Prostate gland (tissue), 2 donors: ENCODE measurements around the gene SP7. TPM values are rescaled to one million over a fixed set of nuclear protein-coding genes. Genes with fewer than 3 reads are reported as not detected.

Experiments
- DNase-seq: peaks from one replicate; pipeline ENCODE4 v3.0.0-alpha.2; 2019; ENCODE audit warnings: low spot score
- H3K27ac ChIP-seq, 2 donors: fragments of 200-600 bp; sonication (generic); 2 replicates each; pipeline ENCODE4 v1.5.1; 2017 to 2019
- H3K27me3 ChIP-seq: fragments of 200-600 bp; sonication (generic); replicated peaks from 2 replicates; pipeline ENCODE4 v1.5.1; 2019; ENCODE audit not compliant: insufficient read depth
- H3K36me3 ChIP-seq, 2 donors: fragments of 200-600 bp; sonication (generic); 1 replicate in 1 of 2; 2 replicates in 1 of 2; pipeline versions ENCODE4 v1.5.1 to v1.8.1; 2017 to 2019
- H3K4me1 ChIP-seq: fragments of 200-600 bp; sonication (generic); replicated peaks from 2 replicates; pipeline ENCODE4 v1.5.1; 2019
- H3K4me3 ChIP-seq, 2 donors: fragments of 200-600 bp; sonication (generic); 2 replicates each; pipeline ENCODE4 v1.5.1; 2017 to 2019
- H3K9me3 ChIP-seq: fragments of 200-600 bp; sonication (generic); 2 replicates; pipeline ENCODE4 v1.5.1; 2017
- POLR2A ChIP-seq: fragments of 450-650 bp; IDR thresholded peaks from one replicate; pipeline ENCODE4 v1.6.1; 2016; ENCODE audit warnings: antibody characterized with exemption, mild to moderate bottlenecking
- POLR2AphosphoS5 ChIP-seq: sonication (generic); formaldehyde crosslinking; IDR thresholded peaks from one replicate; pipeline ENCODE4 v1.6.1; 2017; ENCODE audit warnings: antibody characterized with exemption
- WGBS: methylation state at CpG from one replicate; pipeline ENCODE4 v1.1.5; 2018; 5-methylcytosine and 5-hydroxymethylcytosine counted together
- intact Hi-C: fragments of 100-400 bp; cut with DNase I; formaldehyde crosslinking; loops from one replicate; pipeline ENCODE4 v1.14.2; 2022
- total RNA-seq, 2 donors: library from RNA; depleted of rRNA; stranded (reverse); fragments of >200 nt; gene quantifications; one replicate each; pipeline ENCODE4 v1.1.0, GENCODE V29; 2016
- TF ChIP-seq, protein P1 (sequence below), 4 experiments: fragments of 200-600 bp in 2 of 4; fragments of 450-650 bp in 2 of 4; sonication (generic) in 2 of 4; IDR thresholded peaks; 1 replicate in 3 of 4; 2 replicates in 1 of 4; pipeline ENCODE4 v1.5.1; 2016 to 2019; ENCODE audit warnings: antibody characterized with exemption in 4 of 4, mild to moderate bottlenecking in 2 of 4, moderate library complexity in 2 of 4

The SP7 gene
- total RNA-seq, 2 donors from 2014 or later = not detected

DNA sequence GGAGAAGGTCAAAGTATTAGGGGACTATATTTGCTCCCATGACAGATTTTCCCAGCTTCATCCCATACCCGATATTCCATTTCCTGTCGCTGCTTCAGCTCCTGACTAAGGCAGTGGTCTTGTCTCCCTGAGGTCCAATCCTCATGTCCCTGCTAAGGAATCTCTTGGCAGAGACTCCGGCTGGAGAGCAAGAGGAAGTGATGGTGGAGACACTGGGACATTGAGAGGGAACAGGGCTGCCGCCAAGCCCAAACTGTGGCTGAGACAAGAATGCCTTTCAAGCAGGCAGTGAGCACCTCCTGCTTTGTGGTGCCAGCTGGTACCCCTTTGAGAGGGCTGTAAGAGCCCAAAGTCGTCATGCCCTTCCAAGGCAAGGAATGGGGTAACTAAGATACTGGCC lies 5.5 kb downstream of the SP7 start:
- H3K4me3 ChIP-seq = no peak overlapping the region
- WGBS = 73% methylated on average over 5 of the region's 5 CpGs
- intact Hi-C loops = no loop called here
- DNase-seq = no peak
- no peaks in the 10 kb centered on the region for H3K9me3 ChIP-seq
- H3K36me3 ChIP-seq = no peaks in the 10 kb centered on the region
- H3K27ac ChIP-seq = no peak overlapping the region
- peaks cover under 1% of the 10 kb centered on the region for H3K27me3 ChIP-seq
- no peaks in the 10 kb centered on the region for H3K4me1 ChIP-seq
- no peak for TF ChIP-seq POLR2AphosphoS5
- TF ChIP-seq, protein P1, sequence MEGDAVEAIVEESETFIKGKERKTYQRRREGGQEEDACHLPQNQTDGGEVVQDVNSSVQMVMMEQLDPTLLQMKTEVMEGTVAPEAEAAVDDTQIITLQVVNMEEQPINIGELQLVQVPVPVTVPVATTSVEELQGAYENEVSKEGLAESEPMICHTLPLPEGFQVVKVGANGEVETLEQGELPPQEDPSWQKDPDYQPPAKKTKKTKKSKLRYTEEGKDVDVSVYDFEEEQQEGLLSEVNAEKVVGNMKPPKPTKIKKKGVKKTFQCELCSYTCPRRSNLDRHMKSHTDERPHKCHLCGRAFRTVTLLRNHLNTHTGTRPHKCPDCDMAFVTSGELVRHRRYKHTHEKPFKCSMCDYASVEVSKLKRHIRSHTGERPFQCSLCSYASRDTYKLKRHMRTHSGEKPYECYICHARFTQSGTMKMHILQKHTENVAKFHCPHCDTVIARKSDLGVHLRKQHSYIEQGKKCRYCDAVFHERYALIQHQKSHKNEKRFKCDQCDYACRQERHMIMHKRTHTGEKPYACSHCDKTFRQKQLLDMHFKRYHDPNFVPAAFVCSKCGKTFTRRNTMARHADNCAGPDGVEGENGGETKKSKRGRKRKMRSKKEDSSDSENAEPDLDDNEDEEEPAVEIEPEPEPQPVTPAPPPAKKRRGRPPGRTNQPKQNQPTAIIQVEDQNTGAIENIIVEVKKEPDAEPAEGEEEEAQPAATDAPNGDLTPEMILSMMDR (IDR thresholded peaks at IDR 0.05) = no peak
- no peak for TF ChIP-seq POLR2A

DNA sequence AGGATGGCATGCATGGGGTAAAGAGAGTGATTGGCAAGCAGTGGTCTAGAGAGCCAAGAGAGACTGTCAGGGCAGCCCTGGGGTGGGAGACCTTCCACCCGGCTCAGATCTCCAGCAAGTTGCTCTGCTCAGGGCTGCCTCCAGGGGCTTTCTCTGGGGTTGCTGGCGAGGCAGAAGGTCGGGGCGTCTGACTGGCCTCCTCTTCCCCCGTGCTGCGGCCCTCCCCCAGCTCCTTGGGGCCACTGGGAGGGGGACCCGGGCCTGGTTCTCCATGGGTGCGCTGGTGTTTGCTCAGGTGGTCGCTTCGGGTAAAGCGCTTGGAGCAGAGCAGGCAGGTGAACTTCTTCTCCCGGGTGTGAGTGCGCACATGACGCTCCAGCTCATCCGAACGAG lies 8.1 kb downstream of the SP7 start:
- Histone ChIP-seq H3K27me3 (no peaks in the 10 kb centered on the region), H3K4me3 (no peak overlapping the region), H3K27ac (no peak overlapping the region), H3K9me3 (no peaks in the 10 kb centered on the region), H3K36me3 (no peaks in the 10 kb centered on the region), H3K4me1 (no peaks in the 10 kb centered on the region)
- TF ChIP-seq, protein P1 (IDR thresholded peaks at IDR 0.05) = no peak
- TF ChIP-seq POLR2A (no peak), POLR2AphosphoS5 (no peak)
- no peak for DNase-seq
- intact Hi-C loops = loop anchor here (10.0 kb wide), 1 partner anchor 177 kb away; the partner anchor contains the start of genes NPFF and TARBP2
- 44% methylated on average over 16 of the region's 16 CpGs for WGBS

DNA sequence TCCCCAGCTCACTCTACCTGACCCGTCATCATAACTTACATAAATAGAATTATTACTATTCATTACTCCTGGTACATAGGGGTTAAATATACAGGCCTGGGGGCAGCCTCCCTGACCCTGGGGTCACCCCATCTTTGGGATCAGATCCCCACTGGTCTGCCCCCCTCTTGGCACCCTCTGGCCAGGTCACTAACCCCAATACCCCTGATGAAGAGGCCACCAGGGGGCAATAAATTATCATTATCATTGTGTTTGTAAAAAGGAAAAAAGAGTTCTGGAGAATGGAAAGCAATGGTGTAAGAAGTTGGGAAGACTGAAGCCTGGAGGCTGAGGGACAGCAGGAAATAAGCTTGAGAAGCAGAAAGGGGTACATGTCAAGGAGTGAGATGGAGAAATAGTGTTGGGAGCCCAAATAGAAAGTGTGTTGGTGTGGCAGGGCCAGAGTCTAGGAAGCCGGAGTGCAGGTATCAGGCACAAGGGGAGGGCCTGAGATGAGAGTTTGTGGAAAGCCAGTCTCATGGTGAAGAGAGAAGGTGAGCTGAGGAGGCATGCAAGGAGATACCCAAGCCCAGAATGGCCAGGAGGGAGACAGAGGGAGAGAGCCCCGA lies 8.6 kb downstream of the SP7 start:
- 82% methylated on average over 3 of the region's 3 CpGs for WGBS
- no peaks in the 10 kb centered on the region for H3K36me3 ChIP-seq
- TF ChIP-seq, protein P1 (IDR thresholded peaks at IDR 0.05) = peak in 1 of 4 experiments; percentile 18
- no peak for TF ChIP-seq POLR2A
- no peak overlapping the region for H3K27ac ChIP-seq
- DNase-seq = no peak
- intact Hi-C loops = loop anchor here (10.0 kb wide), 1 partner anchor 177 kb away; the partner anchor contains the start of genes NPFF and TARBP2
- H3K4me1 ChIP-seq = no peaks in the 10 kb centered on the region
- H3K27me3 ChIP-seq = no peaks in the 10 kb centered on the region
- H3K9me3 ChIP-seq = no peaks in the 10 kb centered on the region
- H3K4me3 ChIP-seq = no peak overlapping the region

DNA sequence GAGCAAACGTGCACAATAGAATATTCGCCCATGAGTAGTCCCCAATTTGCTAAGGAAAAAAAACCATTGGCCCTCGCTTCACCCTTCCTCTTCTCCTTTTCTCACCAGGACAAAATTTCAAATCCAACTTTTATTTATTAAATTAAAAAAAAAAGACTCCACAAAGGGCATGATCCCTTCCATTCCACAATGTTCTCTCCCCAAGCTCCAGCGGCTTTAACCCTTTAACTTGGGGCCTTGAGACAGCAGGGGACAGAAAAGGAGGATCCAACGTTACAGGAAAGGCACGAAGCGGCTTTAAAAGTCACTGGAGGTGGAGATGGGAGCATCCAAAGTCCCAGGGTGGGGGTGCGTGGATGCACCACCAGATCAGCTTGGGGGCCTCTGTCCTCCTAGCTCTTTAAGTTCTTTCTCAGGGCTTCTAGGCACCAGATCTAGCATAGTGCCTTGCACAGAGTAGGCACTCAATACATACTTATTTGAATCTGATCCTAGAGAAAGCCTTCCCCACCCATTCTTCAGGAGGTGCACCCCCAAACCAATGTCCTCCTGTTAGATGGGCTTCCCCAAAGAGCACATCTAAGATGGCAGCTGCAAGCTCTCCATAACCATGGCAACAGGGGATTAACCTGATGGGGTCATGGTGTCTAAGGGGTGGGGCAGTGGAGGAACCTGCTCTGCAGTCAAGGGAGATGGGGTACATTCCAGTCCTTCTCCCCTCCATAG lies 9.5 kb downstream of the SP7 start:
- Histone ChIP-seq H3K36me3 (no peaks in the 10 kb centered on the region), H3K27me3 (no peaks in the 10 kb centered on the region), H3K27ac (no peak overlapping the region), H3K4me3 (no peak overlapping the region), H3K9me3 (no peaks in the 10 kb centered on the region), H3K4me1 (peaks cover 5% of the 10 kb centered on the region)
- intact Hi-C loops = loop anchor here (10.0 kb wide), 1 partner anchor 178 kb away; the partner anchor contains the start of genes NPFF and TARBP2
- no peak for DNase-seq
- WGBS = 81% methylated on average over 8 of the region's 8 CpGs
- TF ChIP-seq POLR2A (no peak), POLR2AphosphoS5 (no peak)
- TF ChIP-seq, protein P1 (IDR thresholded peaks at IDR 0.05) = no peak
